HepG2 (cell line): ENCODE measurements around the gene PFN1. TPM values are rescaled to one million over a fixed set of nuclear protein-coding genes. Genes with fewer than 3 reads are reported as not detected.
A peak's percentile ranks its signal among the peaks of the same experiment; 100 is the strongest.

ENCODE experiments used
- BORCS8-MEF2B ChIP-seq: sonication (generic); formaldehyde crosslinking; IDR thresholded peaks from 2 replicates; pipeline ENCODE4 v1.8.0; 2022; ENCODE audit warnings: mild to moderate bottlenecking, missing genetic modification reagents
- ETV5 ChIP-seq: IDR thresholded peaks from 2 replicates; pipeline ENCODE4 v1.6.1; 2018; ENCODE audit warnings: missing biosample characterization, missing genetic modification reagents, inconsistent platforms, borderline replicate concordance
- HDAC2 ChIP-seq: sonication (generic); formaldehyde crosslinking; IDR thresholded peaks from 2 replicates; pipeline ENCODE4 v1.4.0; 2020; ENCODE audit warnings: missing genetic modification reagents
- HOXA3 ChIP-seq: sonication (generic); formaldehyde crosslinking; IDR thresholded peaks from 2 replicates; pipeline ENCODE4 v1.5.0; 2020; ENCODE audit warnings: missing genetic modification reagents
- MAZ ChIP-seq, 2 experiments: sonication (generic) in 1 of 2; formaldehyde crosslinking in 1 of 2; IDR thresholded peaks; 2 replicates each; pipeline versions ENCODE4 v1.5.0 to v1.6.1; 2012 to 2020; ENCODE audit warnings: low read depth in 2 of 2, mild to moderate bottlenecking in 2 of 2, borderline replicate concordance in 1 of 2, improper control_type of control experiment in 1 of 2, low read length in 1 of 2, missing genetic modification reagents in 1 of 2, moderate library complexity in 1 of 2
- MED8 ChIP-seq: sonication (generic); formaldehyde crosslinking; IDR thresholded peaks from 2 replicates; pipeline ENCODE4 v1.8.1; 2023; ENCODE audit warnings: mild to moderate bottlenecking, missing genetic modification reagents; ENCODE audit not compliant: insufficient replicate concordance
- MXI1 ChIP-seq: IDR thresholded peaks from 3 replicates; pipeline ENCODE4 v1.6.1; 2012; ENCODE audit warnings: low read depth, low read length, inconsistent platforms, borderline replicate concordance
- PBX2 ChIP-seq: IDR thresholded peaks from 2 replicates; pipeline ENCODE4 v1.6.1; 2016; ENCODE audit warnings: control low read depth
- XRCC5 ChIP-seq: fragments of 200-400 bp; formaldehyde crosslinking; optimal IDR thresholded peaks from 2 replicates; pipeline ENCODE3; 2017; ENCODE audit warnings: mild to moderate bottlenecking, low read length
- ZNF292 ChIP-seq: sonication (generic); formaldehyde crosslinking; IDR thresholded peaks from 2 replicates; pipeline ENCODE4 v1.8.1; 2022; ENCODE audit warnings: mild to moderate bottlenecking, low read depth, missing genetic modification reagents, borderline replicate concordance
- ZNF598 ChIP-seq: sonication (generic); formaldehyde crosslinking; IDR thresholded peaks from 2 replicates; pipeline ENCODE4 v1.5.1; 2020; ENCODE audit warnings: mild to moderate bottlenecking, missing genetic modification reagents, borderline replicate concordance
- ZNF784 ChIP-seq: sonication (generic); formaldehyde crosslinking; IDR thresholded peaks from 2 replicates; pipeline ENCODE4 v1.5.1; 2020; ENCODE audit warnings: missing genetic modification reagents, mild to moderate bottlenecking, borderline replicate concordance
- polyA plus RNA-seq, 8 experiments: library from polyadenylated mRNA; depleted of rRNA in 3 of 8; stranded (reverse) in 7 of 8; unstranded in 1 of 8; fragments of >200 nt; fragmentation: Illumina TruSeq in 4 of 8; extraction: Trizol in 4 of 8; gene quantifications; 2 replicates each; pipeline versions ENCODE4 v1.2.1 to v1.2.3, GENCODE V29; 2011 to 2016; ENCODE audit warnings: low read depth in 4 of 8, missing spikeins in 1 of 8, mixed read lengths in 1 of 8; ENCODE audit not compliant: insufficient read depth in 1 of 8
- total RNA-seq, 5 experiments: library from RNA; depleted of rRNA; stranded (reverse); fragments of >200 nt; fragmentation: Illumina TruSeq; extraction: Trizol; gene quantifications; 2 replicates each; pipeline ENCODE4 v1.2.3, GENCODE V29; 2016; ENCODE audit warnings: low read depth in 1 of 5
- TF ChIP-seq, protein P1 (sequence below): sonication (generic); formaldehyde crosslinking; conservative IDR thresholded peaks from 2 replicates; pipeline ENCODE4 v1.8.0; 2022; ENCODE audit warnings: mild to moderate bottlenecking, moderate library complexity, missing genetic modification reagents
- TF ChIP-seq, protein P2 (sequence below): sonication (generic); formaldehyde crosslinking; IDR thresholded peaks from 2 replicates; pipeline ENCODE4 v1.5.1; 2020; ENCODE audit warnings: mild to moderate bottlenecking, missing genetic modification reagents
- TF ChIP-seq, protein P3 (sequence below): IDR thresholded peaks from 2 replicates; pipeline ENCODE4 v1.4.0; 2020; ENCODE audit warnings: mild to moderate bottlenecking, missing genetic modification reagents
- TF ChIP-seq, protein P4 (sequence below): IDR thresholded peaks from 2 replicates; pipeline ENCODE4 v1.6.1; 2012; ENCODE audit warnings: inconsistent platforms

PFN1 gene
- total and polyA plus RNA-seq, 2 of the 13 experiments (the other 11 are each of a cell fraction or from before 2014, with no cell fraction given), result 494 to 613 TPM

- TF ChIP-seq, protein P1, sequence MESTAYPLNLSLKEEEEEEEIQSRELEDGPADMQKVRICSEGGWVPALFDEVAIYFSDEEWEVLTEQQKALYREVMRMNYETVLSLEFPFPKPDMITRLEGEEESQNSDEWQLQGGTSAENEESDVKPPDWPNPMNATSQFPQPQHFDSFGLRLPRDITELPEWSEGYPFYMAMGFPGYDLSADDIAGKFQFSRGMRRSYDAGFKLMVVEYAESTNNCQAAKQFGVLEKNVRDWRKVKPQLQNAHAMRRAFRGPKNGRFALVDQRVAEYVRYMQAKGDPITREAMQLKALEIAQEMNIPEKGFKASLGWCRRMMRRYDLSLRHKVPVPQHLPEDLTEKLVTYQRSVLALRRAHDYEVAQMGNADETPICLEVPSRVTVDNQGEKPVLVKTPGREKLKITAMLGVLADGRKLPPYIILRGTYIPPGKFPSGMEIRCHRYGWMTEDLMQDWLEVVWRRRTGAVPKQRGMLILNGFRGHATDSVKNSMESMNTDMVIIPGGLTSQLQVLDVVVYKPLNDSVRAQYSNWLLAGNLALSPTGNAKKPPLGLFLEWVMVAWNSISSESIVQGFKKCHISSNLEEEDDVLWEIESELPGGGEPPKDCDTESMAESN (CRISPR knock-in tag), result 0 out of 2 replicates have a peak, but pooled peaks have one; percentile 44
- TF ChIP-seq HOXA3 (CRISPR knock-in tag) (peak; percentile 74; the same call in 1 of the 2 replicates), MXI1 (peak; percentile 39; the same call in 1 of the 3 replicates), ZNF598 (0 out of 2 replicates have a peak, but pooled peaks have one; percentile 24), ZNF784 (CRISPR knock-in tag) (no peak), ETV5 (CRISPR knock-in tag) (peak; percentile 89), MED8 (CRISPR knock-in tag) (no peak), MAZ (IDR thresholded peaks at IDR 0.05; ENCODE audit: borderline replicate concordance, low read depth, low read length) (no peak), MAZ (CRISPR knock-in tag; IDR thresholded peaks at IDR 0.05; ENCODE audit: low read depth) (no peak; the same call in 1 of the 2 replicates), BORCS8-MEF2B (CRISPR knock-in tag) (0 out of 2 replicates have a peak, but pooled peaks have one; percentile 19), HDAC2 (CRISPR knock-in tag) (peak; percentile 84), XRCC5 (peak; percentile 49), PBX2 (CRISPR knock-in tag) (no peak), ZNF292 (CRISPR knock-in tag) (peak; percentile 86; the same call in 1 of the 2 replicates)
- TF ChIP-seq, protein P2, sequence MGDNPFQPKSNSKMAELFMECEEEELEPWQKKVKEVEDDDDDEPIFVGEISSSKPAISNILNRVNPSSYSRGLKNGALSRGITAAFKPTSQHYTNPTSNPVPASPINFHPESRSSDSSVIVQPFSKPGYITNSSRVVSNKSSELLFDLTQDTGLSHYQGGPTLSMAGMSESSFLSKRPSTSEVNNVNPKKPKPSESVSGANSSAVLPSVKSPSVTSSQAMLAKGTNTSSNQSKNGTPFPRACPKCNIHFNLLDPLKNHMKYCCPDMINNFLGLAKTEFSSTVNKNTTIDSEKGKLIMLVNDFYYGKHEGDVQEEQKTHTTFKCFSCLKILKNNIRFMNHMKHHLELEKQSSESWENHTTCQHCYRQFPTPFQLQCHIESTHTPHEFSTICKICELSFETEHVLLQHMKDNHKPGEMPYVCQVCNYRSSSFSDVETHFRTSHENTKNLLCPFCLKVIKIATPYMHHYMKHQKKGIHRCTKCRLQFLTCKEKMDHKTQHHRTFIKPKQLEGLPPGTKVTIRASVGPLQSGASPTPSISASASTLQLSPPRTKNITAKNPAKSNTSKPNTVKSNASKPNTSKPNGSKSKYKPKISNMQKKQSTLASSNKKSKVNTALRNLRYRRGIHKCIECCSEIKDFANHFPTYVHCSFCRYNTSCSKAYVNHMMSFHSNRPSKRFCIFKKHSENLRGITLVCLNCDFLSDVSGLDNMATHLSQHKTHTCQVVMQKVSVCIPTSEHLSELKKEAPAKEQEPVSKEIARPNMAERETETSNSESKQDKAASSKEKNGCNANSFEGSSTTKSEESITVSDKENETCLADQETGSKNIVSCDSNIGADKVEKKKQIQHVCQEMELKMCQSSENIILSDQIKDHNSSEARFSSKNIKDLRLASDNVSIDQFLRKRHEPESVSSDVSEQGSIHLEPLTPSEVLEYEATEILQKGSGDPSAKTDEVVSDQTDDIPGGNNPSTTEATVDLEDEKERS (CRISPR knock-in tag), result no peak
- TF ChIP-seq, protein P3, sequence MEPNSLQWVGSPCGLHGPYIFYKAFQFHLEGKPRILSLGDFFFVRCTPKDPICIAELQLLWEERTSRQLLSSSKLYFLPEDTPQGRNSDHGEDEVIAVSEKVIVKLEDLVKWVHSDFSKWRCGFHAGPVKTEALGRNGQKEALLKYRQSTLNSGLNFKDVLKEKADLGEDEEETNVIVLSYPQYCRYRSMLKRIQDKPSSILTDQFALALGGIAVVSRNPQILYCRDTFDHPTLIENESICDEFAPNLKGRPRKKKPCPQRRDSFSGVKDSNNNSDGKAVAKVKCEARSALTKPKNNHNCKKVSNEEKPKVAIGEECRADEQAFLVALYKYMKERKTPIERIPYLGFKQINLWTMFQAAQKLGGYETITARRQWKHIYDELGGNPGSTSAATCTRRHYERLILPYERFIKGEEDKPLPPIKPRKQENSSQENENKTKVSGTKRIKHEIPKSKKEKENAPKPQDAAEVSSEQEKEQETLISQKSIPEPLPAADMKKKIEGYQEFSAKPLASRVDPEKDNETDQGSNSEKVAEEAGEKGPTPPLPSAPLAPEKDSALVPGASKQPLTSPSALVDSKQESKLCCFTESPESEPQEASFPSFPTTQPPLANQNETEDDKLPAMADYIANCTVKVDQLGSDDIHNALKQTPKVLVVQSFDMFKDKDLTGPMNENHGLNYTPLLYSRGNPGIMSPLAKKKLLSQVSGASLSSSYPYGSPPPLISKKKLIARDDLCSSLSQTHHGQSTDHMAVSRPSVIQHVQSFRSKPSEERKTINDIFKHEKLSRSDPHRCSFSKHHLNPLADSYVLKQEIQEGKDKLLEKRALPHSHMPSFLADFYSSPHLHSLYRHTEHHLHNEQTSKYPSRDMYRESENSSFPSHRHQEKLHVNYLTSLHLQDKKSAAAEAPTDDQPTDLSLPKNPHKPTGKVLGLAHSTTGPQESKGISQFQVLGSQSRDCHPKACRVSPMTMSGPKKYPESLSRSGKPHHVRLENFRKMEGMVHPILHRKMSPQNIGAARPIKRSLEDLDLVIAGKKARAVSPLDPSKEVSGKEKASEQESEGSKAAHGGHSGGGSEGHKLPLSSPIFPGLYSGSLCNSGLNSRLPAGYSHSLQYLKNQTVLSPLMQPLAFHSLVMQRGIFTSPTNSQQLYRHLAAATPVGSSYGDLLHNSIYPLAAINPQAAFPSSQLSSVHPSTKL, result peak; percentile 53; the same call in 1 of the 2 replicates
- TF ChIP-seq, protein P4, sequence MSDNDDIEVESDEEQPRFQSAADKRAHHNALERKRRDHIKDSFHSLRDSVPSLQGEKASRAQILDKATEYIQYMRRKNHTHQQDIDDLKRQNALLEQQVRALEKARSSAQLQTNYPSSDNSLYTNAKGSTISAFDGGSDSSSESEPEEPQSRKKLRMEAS, result peak; percentile 73
These were observed 40.0 kb downstream of the PFN1 start (continued) for GRCh38 chr17:4908301-4908700.
